Natural killer cell (primary cell): ENCODE measurements around the gene FOXS1. TPM values are rescaled to one million over a fixed set of nuclear protein-coding genes. Genes with fewer than 3 reads are reported as not detected.

ENCODE experiments used
- ATAC-seq, 3 donors: fragments of 150-1000 bp in 2 of 3; fragments of 200-7000 bp in 1 of 3; cut with Tn5 transposase; 1 replicate in 1 of 3; 2 replicates in 2 of 3; pipeline ENCODE4 v1.10.0; 2021; ENCODE audit warnings: mild to moderate bottlenecking in 2 of 3, moderate library complexity in 2 of 3
- DNase-seq, 2 donors: peaks; one replicate each; pipeline versions ENCODE4 v3.0.0 to v3.0.0-alpha.2; 2013 to 2021; ENCODE audit warnings: mixed read lengths in 1 of 2
- H3K27ac ChIP-seq: one replicate; pipeline ENCODE4 v1.5.1; 2013; ENCODE audit warnings: mild to moderate bottlenecking, low read length
- H3K27me3 ChIP-seq: one replicate; pipeline ENCODE4 v1.6.1; 2013; ENCODE audit warnings: low read length; ENCODE audit not compliant: control insufficient read depth, insufficient read depth
- H3K36me3 ChIP-seq: one replicate; pipeline ENCODE4 v1.6.1; 2013; ENCODE audit warnings: low read length; ENCODE audit not compliant: control insufficient read depth, insufficient read depth
- H3K4me1 ChIP-seq: one replicate; pipeline ENCODE4 v1.6.1; 2013; ENCODE audit warnings: low read length; ENCODE audit not compliant: control insufficient read depth, insufficient read depth
- H3K4me3 ChIP-seq: one replicate; pipeline ENCODE4 v1.5.1; 2013; ENCODE audit warnings: low read length
- H3K9me3 ChIP-seq: one replicate; pipeline ENCODE4 v1.6.1; 2013; ENCODE audit warnings: low read length; ENCODE audit not compliant: control insufficient read depth, insufficient read depth
- H3K27ac Mint-ChIP-seq, 2 donors: one replicate each; pipeline ENCODE4 v1.8.0; 2022; ENCODE audit warnings: mild to moderate bottlenecking in 2 of 2, mixed read lengths in 2 of 2, moderate library complexity in 1 of 2
- H3K27me3 Mint-ChIP-seq, 2 donors: one replicate each; pipeline ENCODE4 v1.8.0; 2022; ENCODE audit warnings: low read depth in 2 of 2, mixed read lengths in 2 of 2
- H3K36me3 Mint-ChIP-seq: one replicate; pipeline ENCODE4 v1.8.0; 2022; ENCODE audit warnings: mixed read lengths
- H3K4me1 Mint-ChIP-seq, 2 donors: one replicate each; pipeline ENCODE4 v1.8.0; 2022; ENCODE audit warnings: mixed read lengths in 2 of 2
- H3K4me3 Mint-ChIP-seq: one replicate; pipeline ENCODE4 v1.8.0; 2022; ENCODE audit warnings: mild to moderate bottlenecking, moderate library complexity, mixed read lengths
- H3K9me3 Mint-ChIP-seq, 2 donors: one replicate each; pipeline ENCODE4 v1.8.0; 2022; ENCODE audit warnings: mixed read lengths in 2 of 2
- CTCF ChIP-seq: fragments of 200-600 bp; IDR thresholded peaks from one replicate; pipeline ENCODE4 v1.8.0; 2022; ENCODE audit warnings: antibody characterized with exemption
- WGBS: methylation state at CpG from one replicate; pipeline ENCODE4 v1.1.7; 2013; ENCODE audit warnings: missing lambda C conversion rate; ENCODE audit not compliant: insufficient coverage; 5-methylcytosine and 5-hydroxymethylcytosine counted together
- intact Hi-C: fragments of 100-400 bp; cut with micrococcal nuclease; formaldehyde crosslinking; loops from one replicate; pipeline ENCODE4 v1.14.2; 2022
- total RNA-seq, 4 donors: library from RNA; stranded (reverse); fragments of 120-200 nt in 1 of 4; gene quantifications; one replicate each; pipeline versions ENCODE4 v1.2.3 to v1.2.4, GENCODE V29; 2013 to 2022

The FOXS1 gene
- total RNA-seq, result not detected
- total RNA-seq (2013), result not detected

- Mint-ChIP-seq H3K4me1 (no peaks in the 10 kb centered on the region), H3K9me3 (no peaks in the 10 kb centered on the region), H3K27ac (no peak within 1 kb of the TSS), H3K27me3 (peaks cover 0 to 11% of the 10 kb centered on the region in 2 donors), H3K4me3 (no peak within 1 kb of the TSS), H3K36me3 (no peaks in the 10 kb centered on the region)
- intact Hi-C loops, result no loop called here
- no peak within 1 kb of the TSS for H3K27ac ChIP-seq
- no peak for TF ChIP-seq CTCF
- no peaks in the 10 kb centered on the region for H3K27me3 ChIP-seq
- 91% methylated on average over 20 of the region's 21 CpGs for WGBS
- H3K4me3 ChIP-seq, result no peak within 1 kb of the TSS
- peaks cover 4% of the 10 kb centered on the region for H3K4me1 ChIP-seq
- no peaks in the 10 kb centered on the region for H3K9me3 ChIP-seq
- no peak for DNase-seq
- no peak for ATAC-seq
- no peaks in the 10 kb centered on the region for H3K36me3 ChIP-seq
Measured at GRCh38 chr20:31845300-31845863, at the start of gene FOXS1. Gene FOXS1 (minus strand): TSS chr20:31845604. CDS start chr20:31845542, 62 bp downstream.

GRCh38 chr20:31890646-31891045 lies 45.2 kb upstream of the FOXS1 start:
- intact Hi-C loops, result no loop called here
- H3K36me3 ChIP-seq, result no peaks in the 10 kb centered on the region
- H3K27ac ChIP-seq, result no peak overlapping the region
- H3K4me1 ChIP-seq, result no peaks in the 10 kb centered on the region
- no peak overlapping the region for H3K27ac Mint-ChIP-seq
- H3K4me1 Mint-ChIP-seq, result no peaks in the 10 kb centered on the region
- peaks cover 6 to 16% of the 10 kb centered on the region in 2 donors for H3K27me3 Mint-ChIP-seq
- no peak for TF ChIP-seq CTCF
- H3K4me3 Mint-ChIP-seq, result no peak overlapping the region
- H3K4me3 ChIP-seq, result no peak overlapping the region
- H3K27me3 ChIP-seq, result no peaks in the 10 kb centered on the region
- ATAC-seq, result no peak
- H3K9me3 Mint-ChIP-seq, result no peaks in the 10 kb centered on the region
- WGBS, result 85% methylated on average over 8 of the region's 8 CpGs
- DNase-seq, result no peak
- no peaks in the 10 kb centered on the region for H3K9me3 ChIP-seq
- H3K36me3 Mint-ChIP-seq, result no peaks in the 10 kb centered on the region

GRCh38 chr20:31883829-31884228 lies 38.4 kb upstream of the FOXS1 start:
- H3K27ac ChIP-seq, result no peak overlapping the region
- H3K4me1 Mint-ChIP-seq, result peaks cover 12 to 18% of the 10 kb centered on the region in 2 donors
- ATAC-seq (no peak), DNase-seq (no peak)
- no peak overlapping the region for H3K4me3 Mint-ChIP-seq
- H3K27me3 ChIP-seq, result no peaks in the 10 kb centered on the region
- intact Hi-C loops, result no loop called here
- no peak for TF ChIP-seq CTCF
- peaks cover 0 to 13% of the 10 kb centered on the region in 2 donors for H3K27me3 Mint-ChIP-seq
- H3K36me3 ChIP-seq, result no peaks in the 10 kb centered on the region
- H3K4me1 ChIP-seq, result peaks cover 12% of the 10 kb centered on the region
- no peak overlapping the region for H3K4me3 ChIP-seq
- H3K9me3 Mint-ChIP-seq, result no peaks in the 10 kb centered on the region
- no peaks in the 10 kb centered on the region for H3K9me3 ChIP-seq
- no peaks in the 10 kb centered on the region for H3K36me3 Mint-ChIP-seq
- no peak overlapping the region for H3K27ac Mint-ChIP-seq

- TF ChIP-seq CTCF, result no peak
- intact Hi-C loops, result no loop called here
- no peak for DNase-seq
- Histone ChIP-seq H3K27ac (no peak overlapping the region), H3K9me3 (no peaks in the 10 kb centered on the region), H3K36me3 (no peaks in the 10 kb centered on the region), H3K4me1 (peaks cover 12% of the 10 kb centered on the region), H3K27me3 (no peaks in the 10 kb centered on the region), H3K4me3 (no peak overlapping the region)
- no peaks in the 10 kb centered on the region for H3K36me3 Mint-ChIP-seq
- no peak for ATAC-seq
- H3K27me3 Mint-ChIP-seq, result peaks cover under 1 to 13% of the 10 kb centered on the region in 2 donors
- H3K9me3 Mint-ChIP-seq, result no peaks in the 10 kb centered on the region
- no peak overlapping the region for H3K27ac Mint-ChIP-seq
- H3K4me1 Mint-ChIP-seq, result peaks cover 12 to 18% of the 10 kb centered on the region in 2 donors
- H3K4me3 Mint-ChIP-seq, result peak overlapping the region; percentile 93
- 83% methylated on average over 5 of the region's 5 CpGs for WGBS
Measured at GRCh38 chr20:31881945-31882344, 36.5 kb upstream of the FOXS1 start.
